Central memory CD8-positive, alpha-beta T cell (primary cell): ENCODE data around the gene WWC1.
A peak's percentile ranks its signal among the peaks of the same experiment; 100 is the strongest.

Source experiments
- ATAC-seq: fragments of 150-1000 bp; cut with Tn5 transposase; replicated peaks from 2 replicates; pipeline ENCODE4 v1.10.0; 2022; ENCODE audit warnings: mild to moderate bottlenecking, moderate FRiP score, moderate number of reproducible peaks; ENCODE audit not compliant: poor library complexity, severe bottlenecking; ENCODE audit errors: extremely low read depth
- DNase-seq, 2 donors: peaks; one replicate each; pipeline ENCODE4 v3.0.0; 2021; ENCODE audit warnings: low spot score in 2 of 2
- H3K27ac Mint-ChIP-seq: one replicate; pipeline ENCODE4 v1.8.0; 2022; ENCODE audit warnings: low read depth, mild to moderate bottlenecking, moderate library complexity, mixed read lengths
- H3K27me3 Mint-ChIP-seq: one replicate; pipeline ENCODE4 v1.8.0; 2022; ENCODE audit warnings: mixed read lengths
- H3K36me3 Mint-ChIP-seq: one replicate; pipeline ENCODE4 v1.8.0; 2022; ENCODE audit warnings: mild to moderate bottlenecking, moderate library complexity, mixed read lengths; ENCODE audit not compliant: insufficient read depth
- H3K4me1 Mint-ChIP-seq: one replicate; pipeline ENCODE4 v1.8.0; 2022; ENCODE audit warnings: mixed read lengths
- H3K4me3 Mint-ChIP-seq: one replicate; pipeline ENCODE4 v1.8.0; 2022; ENCODE audit warnings: mild to moderate bottlenecking, moderate library complexity, mixed read lengths
- H3K9me3 Mint-ChIP-seq: one replicate; pipeline ENCODE4 v1.8.0; 2022; ENCODE audit warnings: mixed read lengths

WWC1 gene

DNA sequence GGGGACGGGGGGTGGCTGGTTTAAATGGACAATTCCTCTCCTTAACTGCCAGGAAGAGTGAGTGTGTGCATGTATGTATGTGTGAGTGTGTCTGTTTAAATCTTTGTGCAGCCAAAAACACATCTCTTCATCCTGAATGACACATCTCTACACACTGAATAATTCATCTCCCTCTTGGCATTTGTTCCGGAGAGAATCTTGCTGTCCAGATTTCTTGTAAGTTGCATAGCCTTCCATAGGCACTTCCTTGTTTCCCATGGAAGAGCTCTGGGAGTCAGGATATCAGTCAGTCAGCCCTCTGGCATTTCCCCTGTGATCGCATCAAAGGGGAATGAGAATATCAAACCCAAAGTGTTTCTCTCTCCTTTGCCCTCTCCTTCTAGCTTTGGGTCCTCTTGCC is 74.7 kb downstream of the WWC1 start:
- no peaks in the 10 kb centered on the region for H3K4me1 Mint-ChIP-seq
- H3K4me3 Mint-ChIP-seq, result no peak overlapping the region
- peaks cover 2% of the 10 kb centered on the region for H3K36me3 Mint-ChIP-seq
- peaks cover 11% of the 10 kb centered on the region for H3K27me3 Mint-ChIP-seq
- no peaks in the 10 kb centered on the region for H3K9me3 Mint-ChIP-seq
- DNase-seq (no peak), ATAC-seq (no peak)
- no peak overlapping the region for H3K27ac Mint-ChIP-seq

DNA sequence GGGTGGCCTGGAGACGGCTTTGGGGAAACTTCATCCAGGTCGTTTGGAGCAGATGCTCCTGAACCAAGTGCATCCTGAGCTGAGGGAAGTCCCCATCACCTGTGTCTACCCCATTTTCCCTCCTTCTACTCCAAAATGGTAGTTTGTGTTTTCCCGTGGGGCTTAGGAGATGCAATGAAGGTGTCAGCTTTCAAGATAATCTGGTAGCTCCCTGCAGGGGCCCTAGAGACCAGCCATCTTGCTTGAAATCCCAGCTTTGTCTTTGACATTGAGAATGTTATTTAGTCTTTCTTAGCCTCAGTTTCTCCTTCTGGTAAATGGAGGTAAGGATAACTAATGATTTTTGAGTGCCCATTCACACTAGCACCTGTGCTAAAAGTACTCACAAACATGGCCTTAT is 77.4 kb downstream of the WWC1 start:
- H3K27ac Mint-ChIP-seq, result no peak overlapping the region
- H3K4me3 Mint-ChIP-seq, result no peak overlapping the region
- H3K4me1 Mint-ChIP-seq, result no peaks in the 10 kb centered on the region
- no peak for ATAC-seq
- H3K27me3 Mint-ChIP-seq, result no peaks in the 10 kb centered on the region
- DNase-seq, result no peak
- peaks cover 2% of the 10 kb centered on the region for H3K36me3 Mint-ChIP-seq
- no peaks in the 10 kb centered on the region for H3K9me3 Mint-ChIP-seq

DNA sequence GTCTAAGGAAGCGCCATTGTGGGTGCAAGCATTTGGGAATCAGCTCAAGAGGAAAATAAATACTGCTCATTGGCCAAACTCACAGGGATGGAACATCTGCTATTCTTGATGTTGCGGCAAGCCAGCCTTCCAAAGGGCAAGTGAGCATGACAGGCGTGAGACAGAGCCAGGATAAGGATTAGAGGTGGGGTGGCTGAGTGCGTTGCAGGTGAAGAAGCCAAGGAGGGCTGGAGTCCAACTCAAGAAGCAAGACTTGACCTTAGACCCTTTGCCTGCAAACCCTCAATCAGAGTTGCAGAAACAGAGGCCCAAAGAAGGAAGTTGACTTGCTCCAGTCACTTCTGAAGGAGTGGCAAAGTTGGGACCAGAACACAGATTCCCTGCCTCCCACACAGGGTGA is 79.4 kb downstream of the WWC1 start:
- Mint-ChIP-seq H3K27ac (no peak overlapping the region), H3K27me3 (no peaks in the 10 kb centered on the region), H3K4me3 (no peak overlapping the region), H3K9me3 (no peaks in the 10 kb centered on the region), H3K4me1 (no peaks in the 10 kb centered on the region), H3K36me3 (peaks cover 2% of the 10 kb centered on the region)
- DNase-seq (no peak), ATAC-seq (no peak)

DNA sequence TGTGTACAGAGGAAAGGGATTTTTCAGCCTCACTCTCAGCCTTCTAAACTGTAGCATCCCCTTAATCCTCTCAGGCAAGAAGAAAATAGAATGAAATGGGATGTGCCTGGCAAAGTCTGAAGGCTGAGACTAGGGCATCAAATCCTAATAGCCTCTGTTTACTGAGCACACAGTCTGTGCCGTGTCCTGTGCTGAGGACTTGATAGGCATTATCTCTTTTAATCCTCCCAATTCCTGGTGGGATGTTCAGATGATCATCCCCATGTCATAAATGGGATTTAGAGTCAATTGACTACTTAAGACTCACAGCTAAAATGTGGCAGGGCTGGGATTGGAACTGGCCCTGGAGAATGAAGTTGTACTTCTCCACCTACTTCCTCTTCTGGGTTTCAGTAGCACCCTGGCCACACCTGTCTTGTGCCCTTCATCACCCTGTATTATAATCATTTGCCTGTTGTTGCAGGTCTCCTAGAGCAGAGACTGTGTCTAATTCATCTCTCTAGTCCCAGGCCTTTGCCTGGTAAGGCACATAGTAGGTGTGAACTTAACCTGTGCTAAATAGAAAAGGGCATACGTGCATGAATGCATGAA is 81.0 kb downstream of the WWC1 start:
- ATAC-seq (no peak), DNase-seq (no peak)
- Mint-ChIP-seq H3K4me1 (peaks cover 5% of the 10 kb centered on the region), H3K9me3 (no peaks in the 10 kb centered on the region), H3K27me3 (no peaks in the 10 kb centered on the region), H3K4me3 (no peak overlapping the region), H3K36me3 (no peaks in the 10 kb centered on the region), H3K27ac (no peak overlapping the region)

DNA sequence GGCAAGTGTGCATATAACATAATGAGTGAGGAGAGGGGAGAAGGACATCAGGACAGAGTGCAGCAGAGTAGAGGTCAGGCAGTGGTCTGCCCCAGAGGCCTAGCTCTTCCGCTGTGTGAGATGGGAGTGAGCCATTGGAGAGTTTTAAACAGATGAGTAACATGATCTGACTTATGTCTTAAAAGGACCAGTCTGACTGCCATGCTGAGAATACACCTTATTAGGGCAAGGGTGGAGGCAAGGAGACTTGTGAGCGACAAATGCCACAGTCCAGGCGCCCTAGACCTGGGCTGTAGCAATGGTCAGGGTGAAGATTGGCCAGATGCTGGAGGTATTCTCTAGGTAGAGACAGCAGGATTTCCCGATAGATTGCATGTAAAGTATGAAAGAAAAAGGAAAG is 83.1 kb downstream of the WWC1 start:
- H3K4me3 Mint-ChIP-seq, result no peak overlapping the region
- no peaks in the 10 kb centered on the region for H3K9me3 Mint-ChIP-seq
- DNase-seq, result no peak
- ATAC-seq, result no peak
- H3K4me1 Mint-ChIP-seq, result peaks cover 8% of the 10 kb centered on the region
- no peak overlapping the region for H3K27ac Mint-ChIP-seq
- peaks cover 2% of the 10 kb centered on the region for H3K36me3 Mint-ChIP-seq
- H3K27me3 Mint-ChIP-seq, result no peaks in the 10 kb centered on the region

DNA sequence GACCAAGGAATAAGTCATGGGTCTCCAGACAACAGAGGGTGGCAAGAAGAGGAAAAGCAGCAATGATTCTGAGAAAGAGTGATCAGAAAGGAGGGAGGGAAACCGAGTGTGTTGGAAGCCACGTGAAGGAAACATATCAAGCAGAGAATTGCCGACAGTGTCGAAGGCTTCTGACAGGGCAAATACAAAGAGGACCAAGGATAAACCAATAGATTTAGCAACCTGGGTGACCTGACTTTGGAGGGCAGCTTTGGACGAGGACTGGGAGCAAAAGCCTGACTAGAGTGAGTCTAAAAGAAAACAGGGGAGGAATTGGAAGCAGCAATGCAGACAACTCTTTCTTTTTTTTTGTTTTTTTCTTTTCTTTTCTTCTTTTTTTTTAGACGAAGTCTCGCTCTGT is 83.8 kb downstream of the WWC1 start:
- DNase-seq, result no peak
- no peak for ATAC-seq
- Mint-ChIP-seq H3K36me3 (peaks cover 2% of the 10 kb centered on the region), H3K4me3 (no peak overlapping the region), H3K9me3 (no peaks in the 10 kb centered on the region), H3K4me1 (peaks cover 8% of the 10 kb centered on the region), H3K27me3 (no peaks in the 10 kb centered on the region), H3K27ac (no peak overlapping the region)

DNA sequence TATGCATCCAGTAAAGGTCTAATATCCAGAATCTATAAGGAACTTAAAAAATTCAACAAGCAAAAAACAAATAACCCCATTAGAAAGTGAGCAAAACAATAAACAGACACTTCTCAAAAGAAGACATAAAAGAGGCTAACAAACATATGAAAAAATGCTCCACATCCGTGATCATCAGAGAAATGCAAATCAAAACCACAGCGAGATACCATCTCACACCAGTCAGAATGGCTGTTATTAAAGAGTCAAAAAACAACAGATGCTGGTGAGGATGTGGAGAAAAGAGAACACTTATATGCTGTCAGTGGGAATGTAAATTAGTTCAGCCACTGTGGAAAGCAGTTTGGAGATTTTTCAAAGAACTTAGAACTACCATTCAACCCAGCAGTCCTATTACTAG is 86.1 kb downstream of the WWC1 start:
- DNase-seq (no peak), ATAC-seq (no peak)
- Mint-ChIP-seq H3K4me3 (no peak overlapping the region), H3K36me3 (peaks cover 2% of the 10 kb centered on the region), H3K27me3 (no peaks in the 10 kb centered on the region), H3K27ac (peak overlapping the region; percentile 9), H3K9me3 (no peaks in the 10 kb centered on the region), H3K4me1 (peaks cover 8% of the 10 kb centered on the region)

DNA sequence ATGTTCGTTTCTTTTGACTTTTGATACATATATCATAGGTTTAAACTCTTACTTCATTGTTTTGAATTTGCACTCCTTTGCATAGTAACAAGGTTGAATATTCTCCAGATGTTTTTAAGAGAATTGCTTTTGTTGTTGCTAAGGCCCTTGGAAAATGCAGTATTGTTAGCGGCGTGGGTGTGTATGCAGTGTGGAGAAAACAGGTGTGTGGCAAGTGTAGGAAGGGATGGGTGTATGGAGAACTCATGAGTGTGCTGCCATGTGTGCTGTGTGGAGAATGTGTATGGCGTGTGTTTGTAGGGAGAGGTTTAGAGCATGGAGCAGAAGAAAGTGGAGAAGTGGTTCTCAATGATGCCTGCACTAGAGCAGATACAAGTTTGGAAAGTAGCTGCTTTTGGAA is 87.3 kb downstream of the WWC1 start:
- Mint-ChIP-seq H3K4me1 (peaks cover 13% of the 10 kb centered on the region), H3K27me3 (no peaks in the 10 kb centered on the region)
- no peak for DNase-seq

DNA sequence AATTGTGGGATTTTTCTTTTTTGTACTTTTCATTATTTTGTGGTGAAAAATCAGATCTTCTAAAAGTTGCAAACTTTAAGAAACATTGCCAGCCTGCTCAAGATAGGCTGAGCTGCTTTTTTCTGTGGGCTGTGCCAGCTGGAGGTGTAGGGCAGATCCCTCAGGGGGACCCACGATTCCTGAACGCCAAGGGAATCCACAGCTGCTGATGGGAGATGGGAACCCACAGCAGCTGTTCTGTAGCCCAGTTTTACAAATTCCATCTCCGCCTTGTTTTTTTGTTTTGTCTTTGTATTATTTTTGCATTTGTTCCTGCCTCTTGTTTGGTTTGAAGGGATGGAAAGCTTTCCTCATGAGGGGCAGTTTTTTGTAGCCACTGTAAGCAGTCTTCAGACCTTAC is 91.0 kb downstream of the WWC1 start:
- Mint-ChIP-seq H3K27ac (no peak overlapping the region), H3K4me3 (no peak overlapping the region), H3K9me3 (peaks cover 10% of the 10 kb centered on the region)

More for the DNA sequence above, 87.3 kb downstream of the WWC1 start:
- no peak overlapping the region for H3K27ac Mint-ChIP-seq
- no peaks in the 10 kb centered on the region for H3K9me3 Mint-ChIP-seq
- no peak for ATAC-seq
- H3K4me3 Mint-ChIP-seq, result no peak overlapping the region
- H3K36me3 Mint-ChIP-seq, result peaks cover 2% of the 10 kb centered on the region

DNA sequence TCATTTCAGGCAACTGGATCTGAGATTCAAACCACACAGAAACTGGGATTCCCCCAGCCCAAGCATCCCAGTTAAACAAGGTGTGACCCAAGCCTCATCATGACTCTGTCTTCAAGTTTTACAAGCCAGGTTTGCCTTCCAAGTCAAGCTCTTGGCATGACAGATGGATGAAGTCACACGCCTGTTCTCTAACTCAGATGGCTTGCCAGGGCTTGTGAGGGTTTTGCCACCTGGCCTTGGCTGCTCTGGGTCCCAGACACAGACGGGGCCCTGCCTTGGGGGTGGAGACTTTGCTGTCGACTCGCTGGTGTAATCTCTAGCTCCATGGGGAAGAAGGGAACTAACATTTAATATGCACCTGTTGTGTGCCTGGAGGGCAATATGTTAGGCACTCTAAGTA is 99.0 kb downstream of the WWC1 start:
- Mint-ChIP-seq H3K27ac (no peak overlapping the region), H3K9me3 (peaks cover 20% of the 10 kb centered on the region), H3K4me3 (no peak overlapping the region), H3K27me3 (peaks cover 20% of the 10 kb centered on the region), H3K4me1 (no peaks in the 10 kb centered on the region), H3K36me3 (no peaks in the 10 kb centered on the region)
- DNase-seq (no peak), ATAC-seq (no peak)

More for the DNA sequence above, 91.0 kb downstream of the WWC1 start:
- H3K27me3 Mint-ChIP-seq, result no peaks in the 10 kb centered on the region
- DNase-seq (no peak), ATAC-seq (no peak)
- peaks cover 8% of the 10 kb centered on the region for H3K4me1 Mint-ChIP-seq
- peaks cover 2% of the 10 kb centered on the region for H3K36me3 Mint-ChIP-seq

DNA sequence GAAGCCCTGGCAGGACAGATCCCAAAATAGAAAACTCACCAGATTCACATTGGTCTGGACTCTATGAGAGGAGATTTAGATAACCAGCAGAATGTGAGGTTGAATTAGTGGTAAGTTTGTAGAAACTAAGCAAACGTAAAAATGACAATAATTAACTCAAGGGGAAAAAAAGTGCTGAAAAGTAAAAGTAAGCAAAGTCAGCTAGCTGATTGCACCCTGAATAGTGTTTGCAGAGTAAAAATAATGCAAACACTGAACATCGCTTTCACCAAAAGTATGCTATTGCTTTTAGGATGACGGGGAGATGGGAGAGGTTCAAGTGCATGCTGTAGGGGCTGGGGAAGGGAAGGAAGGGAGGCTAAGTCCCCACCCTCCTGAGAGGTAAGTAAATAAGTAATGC is 102.3 kb downstream of the WWC1 start:
- DNase-seq (no peak), ATAC-seq (no peak)
- Mint-ChIP-seq H3K27me3 (peaks cover 28% of the 10 kb centered on the region), H3K27ac (no peak overlapping the region), H3K9me3 (peaks cover 14% of the 10 kb centered on the region), H3K4me1 (no peaks in the 10 kb centered on the region), H3K4me3 (no peak overlapping the region), H3K36me3 (no peaks in the 10 kb centered on the region)

DNA sequence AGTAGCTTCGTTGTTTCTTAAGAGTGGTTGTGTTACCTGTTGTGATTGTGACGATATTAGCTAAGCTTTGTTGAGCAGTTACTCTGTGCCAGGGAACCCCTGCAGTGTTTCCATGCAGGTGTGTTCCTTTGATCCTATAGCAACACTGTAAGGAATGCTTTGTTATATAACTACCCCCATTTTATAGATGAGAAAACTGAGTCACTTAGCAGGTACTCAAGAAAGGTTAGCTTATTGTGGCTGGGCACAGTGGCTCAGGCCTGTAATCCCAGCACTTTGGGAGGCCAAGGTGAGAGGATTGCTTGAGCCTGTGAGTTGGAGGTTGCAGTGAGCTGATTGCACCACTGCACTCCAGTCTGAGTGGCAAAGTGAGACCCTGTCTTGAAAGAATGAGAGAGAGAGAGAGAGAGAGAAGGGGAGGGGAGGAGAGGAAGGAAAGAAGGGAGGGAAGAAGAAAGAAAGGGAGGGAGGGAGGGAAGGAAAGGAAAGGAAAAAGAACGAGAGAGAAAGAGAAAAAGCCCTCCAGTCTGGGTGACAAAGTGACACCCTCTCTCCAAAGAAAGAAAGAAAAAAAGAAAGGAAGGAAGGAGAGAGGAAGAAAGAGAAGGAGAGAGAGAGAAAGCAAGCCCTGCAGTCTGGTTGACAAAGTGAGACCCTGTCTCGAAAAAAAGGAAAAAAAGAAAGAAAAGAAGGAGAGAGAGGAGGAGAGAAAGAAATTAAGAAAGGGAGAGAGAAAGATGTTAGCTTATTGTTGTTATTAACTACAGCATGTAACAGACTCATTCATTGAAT is 109.2 kb downstream of the WWC1 start:
- ATAC-seq (no peak), DNase-seq (no peak)
- Mint-ChIP-seq H3K36me3 (no peaks in the 10 kb centered on the region), H3K4me1 (no peaks in the 10 kb centered on the region), H3K4me3 (no peak overlapping the region), H3K27ac (no peak overlapping the region), H3K9me3 (no peaks in the 10 kb centered on the region), H3K27me3 (peaks cover 6% of the 10 kb centered on the region)

DNA sequence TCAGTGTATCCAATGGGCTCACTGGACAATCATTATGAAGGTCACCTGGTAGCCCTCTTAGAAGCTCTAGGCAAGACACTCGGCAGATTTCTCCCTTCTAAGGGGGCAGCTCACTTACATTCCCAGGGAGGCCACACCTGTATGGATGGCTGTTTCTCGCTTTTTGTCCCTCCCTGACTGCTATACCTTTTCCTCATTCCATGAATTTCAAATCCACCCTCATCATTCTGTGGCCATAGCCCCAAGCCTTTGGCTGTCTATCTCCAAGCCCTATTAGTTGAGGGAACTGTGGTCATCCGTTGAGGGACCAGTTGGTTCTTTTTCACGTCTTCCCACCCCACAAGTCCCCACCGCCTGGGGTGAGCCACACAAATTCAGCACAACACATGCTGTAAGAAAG is 109.8 kb downstream of the WWC1 start:
- H3K36me3 Mint-ChIP-seq, result no peaks in the 10 kb centered on the region
- H3K4me3 Mint-ChIP-seq, result no peak overlapping the region
- H3K27ac Mint-ChIP-seq, result no peak overlapping the region
- no peak for ATAC-seq
- DNase-seq, result no peak
- H3K9me3 Mint-ChIP-seq, result no peaks in the 10 kb centered on the region
- no peaks in the 10 kb centered on the region for H3K27me3 Mint-ChIP-seq
- no peaks in the 10 kb centered on the region for H3K4me1 Mint-ChIP-seq
